Thoracic aorta (tissue), 2 donors: ENCODE results near the gene TEK. TPM values are rescaled to one million over a fixed set of nuclear protein-coding genes. Genes with fewer than 3 reads are reported as not detected.

ENCODE experiments used
- ATAC-seq: fragments of 150-250 bp; one replicate; pipeline ENCODE4 v1.8.0; 2017; ENCODE audit warnings: low read depth; ENCODE audit not compliant: insufficient number of reproducible peaks, low FRiP score
- DNase-seq: peaks from one replicate; pipeline ENCODE4 v3.0.0-alpha.2; 2020; ENCODE audit warnings: low spot score
- H3K27ac ChIP-seq, 2 donors: fragments of 200-600 bp; sonication (generic); 1 replicate in 1 of 2; 2 replicates in 1 of 2; pipeline ENCODE4 v1.5.1; 2016; ENCODE audit warnings: mild to moderate bottlenecking in 2 of 2, moderate library complexity in 2 of 2
- H3K27me3 ChIP-seq: fragments of 200-600 bp; sonication (generic); replicated peaks from 2 replicates; pipeline ENCODE4 v1.6.0; 2016; ENCODE audit warnings: mild to moderate bottlenecking; ENCODE audit not compliant: insufficient read depth
- H3K36me3 ChIP-seq: fragments of 200-600 bp; sonication (generic); one replicate; pipeline ENCODE4 v1.5.1; 2016
- H3K4me1 ChIP-seq, 2 donors: fragments of 200-600 bp; sonication (generic); 1 replicate in 1 of 2; 2 replicates in 1 of 2; pipeline versions ENCODE4 v1.5.1 to v1.6.0; 2016; ENCODE audit warnings: low read depth in 2 of 2, mild to moderate bottlenecking in 1 of 2; ENCODE audit not compliant: control insufficient read depth in 1 of 2
- H3K4me3 ChIP-seq: fragments of 200-600 bp; sonication (generic); 2 replicates; pipeline ENCODE4 v1.5.1; 2016; ENCODE audit warnings: mild to moderate bottlenecking
- H3K9me3 ChIP-seq: fragments of 200-600 bp; sonication (generic); 2 replicates; pipeline ENCODE4 v1.5.1; 2016
- total RNA-seq, 2 donors: library from RNA; depleted of rRNA; stranded (reverse); fragments of >200 nt; gene quantifications; one replicate each; pipeline versions ENCODE4 v1.1.0 to v1.2.3, GENCODE V29; 2016
- TF ChIP-seq, protein P1 (sequence below): fragments of 200-600 bp; sonication (generic); IDR thresholded peaks from one replicate; pipeline ENCODE4 v1.5.1; 2019; ENCODE audit warnings: antibody characterized with exemption

TEK gene
- total RNA-seq, 2 donors from 2014 or later: 8.4 to 14.9 TPM

GRCh38 chr9:27124151-27124550 lies 15.1 kb downstream of the TEK start:
- H3K4me3 ChIP-seq: no peak overlapping the region
- TF ChIP-seq, protein P1, sequence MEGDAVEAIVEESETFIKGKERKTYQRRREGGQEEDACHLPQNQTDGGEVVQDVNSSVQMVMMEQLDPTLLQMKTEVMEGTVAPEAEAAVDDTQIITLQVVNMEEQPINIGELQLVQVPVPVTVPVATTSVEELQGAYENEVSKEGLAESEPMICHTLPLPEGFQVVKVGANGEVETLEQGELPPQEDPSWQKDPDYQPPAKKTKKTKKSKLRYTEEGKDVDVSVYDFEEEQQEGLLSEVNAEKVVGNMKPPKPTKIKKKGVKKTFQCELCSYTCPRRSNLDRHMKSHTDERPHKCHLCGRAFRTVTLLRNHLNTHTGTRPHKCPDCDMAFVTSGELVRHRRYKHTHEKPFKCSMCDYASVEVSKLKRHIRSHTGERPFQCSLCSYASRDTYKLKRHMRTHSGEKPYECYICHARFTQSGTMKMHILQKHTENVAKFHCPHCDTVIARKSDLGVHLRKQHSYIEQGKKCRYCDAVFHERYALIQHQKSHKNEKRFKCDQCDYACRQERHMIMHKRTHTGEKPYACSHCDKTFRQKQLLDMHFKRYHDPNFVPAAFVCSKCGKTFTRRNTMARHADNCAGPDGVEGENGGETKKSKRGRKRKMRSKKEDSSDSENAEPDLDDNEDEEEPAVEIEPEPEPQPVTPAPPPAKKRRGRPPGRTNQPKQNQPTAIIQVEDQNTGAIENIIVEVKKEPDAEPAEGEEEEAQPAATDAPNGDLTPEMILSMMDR: no peak
- H3K27ac ChIP-seq: no peak overlapping the region
- ATAC-seq: no peak
- no peak for DNase-seq
- no peaks in the 10 kb centered on the region for H3K36me3 ChIP-seq
- no peaks in the 10 kb centered on the region for H3K27me3 ChIP-seq
- H3K9me3 ChIP-seq: no peaks in the 10 kb centered on the region
- no peaks in the 10 kb centered on the region for H3K4me1 ChIP-seq

- Histone ChIP-seq H3K27ac (no peak overlapping the region), H3K36me3 (no peaks in the 10 kb centered on the region), H3K27me3 (no peaks in the 10 kb centered on the region), H3K4me1 (no peaks in the 10 kb centered on the region), H3K9me3 (no peaks in the 10 kb centered on the region), H3K4me3 (no peak overlapping the region)
- peak; percentile 4 for DNase-seq
- ATAC-seq: no peak
- TF ChIP-seq, protein P1: no peak
Observed at GRCh38 chr9:27125030-27125429, 16.0 kb downstream of the TEK start.

- no peaks in the 10 kb centered on the region for H3K9me3 ChIP-seq
- H3K4me3 ChIP-seq: no peak overlapping the region
- no peaks in the 10 kb centered on the region for H3K27me3 ChIP-seq
- H3K4me1 ChIP-seq: no peaks in the 10 kb centered on the region
- no peak overlapping the region for H3K27ac ChIP-seq
- no peak for ATAC-seq
- TF ChIP-seq, protein P1: no peak
- DNase-seq: no peak
- H3K36me3 ChIP-seq: no peaks in the 10 kb centered on the region
Observed at GRCh38 chr9:27125936-27126335, 16.9 kb downstream of the TEK start.

- Histone ChIP-seq H3K27me3 (no peaks in the 10 kb centered on the region), H3K9me3 (no peaks in the 10 kb centered on the region), H3K4me3 (no peak overlapping the region), H3K4me1 (no peaks in the 10 kb centered on the region), H3K36me3 (no peaks in the 10 kb centered on the region), H3K27ac (no peak overlapping the region)
- DNase-seq (no peak), ATAC-seq (no peak)
- TF ChIP-seq, protein P1: no peak
Observed at GRCh38 chr9:27126670-27127069, 17.6 kb downstream of the TEK start.

- H3K27me3 ChIP-seq: no peaks in the 10 kb centered on the region
- H3K36me3 ChIP-seq: no peaks in the 10 kb centered on the region
- no peaks in the 10 kb centered on the region for H3K4me1 ChIP-seq
- no peak for ATAC-seq
- no peak overlapping the region for H3K4me3 ChIP-seq
- H3K9me3 ChIP-seq: no peaks in the 10 kb centered on the region
- H3K27ac ChIP-seq: no peak overlapping the region
- DNase-seq: no peak
- TF ChIP-seq, protein P1: no peak
Observed at GRCh38 chr9:27129221-27129620, 20.2 kb downstream of the TEK start.
